ENCODE measurements around the gene CNNM2. TPM values are rescaled to one million over a fixed set of nuclear protein-coding genes. Genes with fewer than 3 reads are reported as not detected.

The CNNM2 gene
- polyA plus RNA-seq, 3 donors from 2014 or later: 5.3 to 6.5 (median 5.8) TPM

DNA sequence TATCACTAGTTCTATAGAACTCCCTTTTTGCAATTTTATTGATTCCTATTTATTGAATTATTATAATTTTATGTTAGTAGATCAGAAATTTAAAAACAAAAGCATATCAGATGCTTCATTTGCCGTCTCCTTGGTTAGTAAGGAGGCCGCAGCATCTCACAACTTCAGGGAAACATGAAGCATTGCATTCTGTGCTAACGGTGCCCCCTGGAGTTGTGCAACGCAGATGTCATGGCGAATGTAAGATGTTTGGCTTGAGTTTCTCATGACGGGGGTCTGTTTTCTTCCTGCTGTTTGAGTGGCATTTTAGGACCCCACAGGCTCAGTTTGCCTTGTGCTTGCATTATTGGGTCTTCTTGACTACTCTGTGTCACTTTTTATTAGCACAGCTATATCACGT, 124.8 kb downstream of the CNNM2 start:
- Mint-ChIP-seq H3K27ac (no peak overlapping the region), H3K36me3 (peaks cover 0 to 3% (median 0%) of the 10 kb centered on the region in 3 donors), H3K4me1 (peaks cover 0 to 1% of the 10 kb centered on the region in 2 donors), H3K4me3 (no peak overlapping the region), H3K9me3 (no peaks in the 10 kb centered on the region), H3K27me3 (ENCODE audit: low read depth in 3 of 3) (no peaks in the 10 kb centered on the region)
- DNase-seq: no peak

DNA sequence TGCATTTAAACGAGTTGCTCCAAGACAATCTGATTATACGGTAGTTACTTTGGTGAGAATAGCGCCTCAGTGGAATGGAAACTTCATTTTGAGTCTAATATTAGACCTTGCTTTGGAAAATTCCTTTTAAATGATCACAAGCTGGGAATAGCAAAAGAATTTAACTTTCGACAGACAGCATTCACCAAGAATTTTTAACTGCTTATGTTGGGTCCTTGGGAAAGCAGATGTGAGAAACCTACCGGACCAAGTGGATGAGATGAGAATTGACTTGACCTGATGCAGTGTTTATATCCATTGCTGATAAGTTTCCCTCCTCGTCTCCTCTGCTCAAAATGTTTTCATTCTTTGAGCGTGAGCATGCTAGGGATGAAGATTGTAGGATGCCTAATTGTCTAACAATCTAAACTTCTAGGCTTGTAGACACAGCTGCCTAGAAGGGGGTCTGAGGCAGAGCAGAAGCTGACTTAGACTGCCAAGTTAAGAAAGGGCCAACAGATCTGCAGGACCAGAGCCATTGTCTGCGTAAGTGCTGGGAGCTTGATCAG, 126.9 kb downstream of the CNNM2 start:
- Mint-ChIP-seq H3K27ac (no peak overlapping the region), H3K4me3 (no peak overlapping the region), H3K4me1 (peaks cover 0 to 1% of the 10 kb centered on the region in 2 donors), H3K36me3 (no peaks in the 10 kb centered on the region), H3K27me3 (ENCODE audit: low read depth in 3 of 3) (no peaks in the 10 kb centered on the region), H3K9me3 (no peaks in the 10 kb centered on the region)
- DNase-seq: no peak

DNA sequence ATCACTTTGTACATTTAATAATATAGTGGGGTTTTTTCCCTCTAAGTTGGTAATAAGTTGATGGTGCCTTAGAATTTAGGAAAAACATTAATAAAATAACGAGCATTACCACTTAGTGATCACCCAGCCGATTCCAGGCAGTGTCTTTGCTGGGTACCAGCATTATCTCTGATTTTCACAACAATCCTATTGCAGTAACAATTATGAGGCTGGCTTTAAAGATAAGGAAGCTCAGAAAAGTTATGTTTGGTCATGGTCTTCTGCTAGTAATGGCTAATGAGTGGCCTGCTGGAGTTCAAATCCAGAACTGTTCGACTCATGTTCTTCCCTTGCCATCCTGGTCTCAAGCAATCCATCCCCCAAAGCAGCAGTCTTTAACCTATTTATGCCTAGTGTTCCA, 127.9 kb downstream of the CNNM2 start:
- no peaks in the 10 kb centered on the region for H3K4me1 Mint-ChIP-seq
- no peaks in the 10 kb centered on the region for H3K9me3 Mint-ChIP-seq
- H3K27ac Mint-ChIP-seq: no peak overlapping the region
- no peak overlapping the region for H3K4me3 Mint-ChIP-seq
- no peaks in the 10 kb centered on the region for H3K27me3 Mint-ChIP-seq (ENCODE audit: low read depth in 3 of 3)
- no peak for DNase-seq
- no peaks in the 10 kb centered on the region for H3K36me3 Mint-ChIP-seq

DNA sequence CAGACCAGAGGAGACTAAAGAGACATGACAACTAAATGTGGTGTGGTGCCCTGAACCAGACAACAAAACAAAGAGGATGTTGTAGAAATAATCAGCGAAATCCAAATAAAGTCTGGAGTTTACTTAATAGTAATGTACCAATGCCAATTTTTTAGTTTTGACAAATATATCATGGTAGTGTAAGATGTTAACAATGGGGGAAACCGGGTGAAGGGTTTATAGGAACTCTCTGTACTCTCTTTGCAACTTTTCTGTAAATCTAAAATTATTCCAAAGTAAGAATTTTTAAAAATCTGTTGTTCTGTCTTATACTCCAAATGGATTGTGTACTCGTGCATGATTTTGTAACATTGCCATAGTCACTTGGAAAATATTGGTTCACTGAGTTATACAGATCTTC, 129.3 kb downstream of the CNNM2 start:
- no peak overlapping the region for H3K4me3 Mint-ChIP-seq
- H3K4me1 Mint-ChIP-seq: no peaks in the 10 kb centered on the region
- H3K27ac Mint-ChIP-seq: no peak overlapping the region
- DNase-seq: no peak
- no peaks in the 10 kb centered on the region for H3K36me3 Mint-ChIP-seq
- H3K27me3 Mint-ChIP-seq (ENCODE audit: low read depth in 3 of 3): no peaks in the 10 kb centered on the region
- no peaks in the 10 kb centered on the region for H3K9me3 Mint-ChIP-seq

DNA sequence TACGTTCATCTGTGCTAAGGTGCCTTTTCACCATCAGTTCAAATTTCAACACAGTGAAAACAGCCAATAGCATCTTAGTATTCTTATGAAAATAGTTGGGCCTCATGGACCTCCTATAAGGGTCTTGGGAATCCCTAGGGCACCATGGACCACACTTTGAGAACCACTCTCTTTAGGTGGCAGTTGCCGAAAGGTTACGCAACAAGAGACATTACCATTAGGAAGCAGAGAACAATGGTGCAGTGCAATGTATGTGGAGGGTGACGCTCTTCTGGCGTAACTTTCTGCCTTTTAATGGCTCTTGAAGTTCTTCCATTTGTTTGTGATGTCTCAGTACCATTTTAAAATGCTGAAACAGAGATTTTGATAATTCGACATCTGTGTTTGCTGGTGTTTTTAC, 131.1 kb downstream of the CNNM2 start:
- Mint-ChIP-seq H3K4me3 (no peak overlapping the region), H3K36me3 (no peaks in the 10 kb centered on the region), H3K27me3 (ENCODE audit: low read depth in 3 of 3) (peaks cover 0 to 4% (median under 1%) of the 10 kb centered on the region in 3 donors), H3K27ac (no peak overlapping the region), H3K9me3 (no peaks in the 10 kb centered on the region), H3K4me1 (peaks cover 17% of the 10 kb centered on the region in 2 donors)
- no peak for DNase-seq

DNA sequence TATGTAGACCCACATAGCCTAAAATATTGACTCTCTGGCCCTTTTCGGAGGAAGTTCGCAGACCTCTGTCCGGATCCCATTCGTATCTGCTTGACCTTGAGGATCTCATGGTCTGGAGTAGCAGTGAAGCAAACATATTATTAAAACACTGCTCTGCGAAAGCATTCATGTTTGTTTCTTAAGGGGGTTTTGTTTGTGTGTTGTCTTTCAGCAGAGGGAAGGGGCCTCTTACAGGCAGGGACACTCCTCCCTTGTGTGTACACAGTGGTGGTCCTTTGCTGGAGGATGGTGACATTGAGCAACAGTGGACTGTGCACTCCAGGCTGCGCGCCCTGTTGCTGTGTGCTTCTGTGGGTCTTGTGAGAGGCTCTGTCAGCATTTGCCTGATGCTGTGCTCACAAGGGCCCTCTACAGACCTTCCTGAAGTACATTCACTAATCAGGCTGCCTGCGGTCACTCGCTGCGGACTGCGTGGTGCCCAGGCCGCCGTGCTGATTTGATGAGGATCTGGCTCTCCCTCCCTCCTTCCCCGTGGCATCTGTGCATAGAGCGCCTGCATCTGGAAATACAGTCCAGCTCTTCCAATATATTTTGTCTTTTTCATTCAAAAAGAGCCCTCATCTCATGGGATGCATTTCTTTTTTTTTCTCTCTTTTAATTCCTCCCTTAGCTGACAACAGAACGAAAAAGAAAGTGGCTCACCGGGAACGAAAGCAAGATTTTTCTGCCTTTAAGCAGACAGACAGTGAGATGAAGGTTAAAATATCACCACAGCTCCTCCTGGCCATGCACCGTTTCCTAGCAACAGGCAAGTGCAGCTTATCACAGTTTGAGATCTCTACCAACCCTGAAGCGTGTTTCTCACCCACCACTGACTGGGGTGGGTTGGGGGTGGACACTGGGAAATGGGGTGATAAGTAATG, 135.8 kb downstream of the CNNM2 start:
- Mint-ChIP-seq H3K9me3 (no peaks in the 10 kb centered on the region), H3K4me1 (peaks cover 27 to 29% of the 10 kb centered on the region in 2 donors), H3K27me3 (ENCODE audit: low read depth in 3 of 3) (peaks cover 0 to 5% (median 3%) of the 10 kb centered on the region in 3 donors), H3K4me3 (peak overlapping the region; percentile 87 to 97 (median 92)), H3K36me3 (peaks cover 0 to 6% (median 5%) of the 10 kb centered on the region in 3 donors), H3K27ac (peak overlapping the region; percentile 88 to 96 (median 94))
- DNase-seq: peak; percentile 83 to 88 (median 83)

DNA sequence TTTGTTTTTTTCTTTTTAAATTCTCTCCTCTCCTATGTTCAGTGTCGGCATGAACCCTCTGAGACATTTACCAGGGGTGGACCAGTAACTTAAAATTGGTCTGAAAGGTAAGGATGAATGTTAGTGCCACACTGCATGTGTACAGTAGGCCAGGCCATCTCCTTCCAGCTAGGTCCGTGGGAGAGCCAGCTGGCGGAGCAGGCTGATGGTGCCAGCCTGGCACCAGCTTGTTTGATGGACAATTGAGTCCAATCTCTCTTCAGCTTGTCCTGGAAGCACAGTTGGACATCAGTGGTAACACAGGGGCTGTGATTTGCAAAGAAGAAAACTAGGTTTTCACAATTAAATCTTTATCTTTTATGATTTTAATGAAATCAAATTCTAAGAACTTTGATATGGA, 136.5 kb downstream of the CNNM2 start:
- DNase-seq: no peak
- no peaks in the 10 kb centered on the region for H3K9me3 Mint-ChIP-seq
- H3K36me3 Mint-ChIP-seq: peaks cover 0 to 6% (median 5%) of the 10 kb centered on the region in 3 donors
- H3K4me1 Mint-ChIP-seq: peaks cover 27 to 29% of the 10 kb centered on the region in 2 donors
- peak overlapping the region; percentile 87 to 97 (median 92) for H3K4me3 Mint-ChIP-seq
- H3K27ac Mint-ChIP-seq: peak overlapping the region; percentile 88 to 96 (median 94)
- peaks cover 0 to 5% (median 3%) of the 10 kb centered on the region in 3 donors for H3K27me3 Mint-ChIP-seq (ENCODE audit: low read depth in 3 of 3)

DNA sequence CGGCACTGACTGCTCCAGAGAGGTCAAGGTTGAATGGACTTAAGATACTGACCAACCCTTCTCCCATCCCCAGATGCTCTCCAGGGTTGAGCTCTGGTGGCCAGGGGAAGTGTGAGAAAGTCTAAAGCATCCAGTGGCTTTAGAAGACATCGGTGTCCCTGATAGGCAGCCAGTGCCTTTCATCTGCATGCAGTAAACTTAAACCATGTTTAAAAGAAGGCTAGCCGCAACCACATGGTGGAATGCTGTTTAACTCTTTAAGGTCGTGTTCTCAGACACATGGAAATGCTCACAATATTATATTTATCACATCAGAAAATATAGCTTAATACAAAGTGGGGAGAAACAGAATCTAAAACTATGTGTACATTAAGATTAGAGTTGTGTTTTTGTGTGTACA, 137.0 kb downstream of the CNNM2 start:
- Mint-ChIP-seq H3K4me3 (peak overlapping the region in 4 of 5 donors; percentile 87 to 97 (median 90)), H3K27me3 (ENCODE audit: low read depth in 3 of 3) (peaks cover 0 to 5% (median 3%) of the 10 kb centered on the region in 3 donors), H3K27ac (peak overlapping the region; percentile 88 to 96 (median 94)), H3K4me1 (peaks cover 27 to 29% of the 10 kb centered on the region in 2 donors), H3K36me3 (peaks cover 0 to 6% (median 5%) of the 10 kb centered on the region in 3 donors), H3K9me3 (no peaks in the 10 kb centered on the region)
- no peak for DNase-seq

DNA sequence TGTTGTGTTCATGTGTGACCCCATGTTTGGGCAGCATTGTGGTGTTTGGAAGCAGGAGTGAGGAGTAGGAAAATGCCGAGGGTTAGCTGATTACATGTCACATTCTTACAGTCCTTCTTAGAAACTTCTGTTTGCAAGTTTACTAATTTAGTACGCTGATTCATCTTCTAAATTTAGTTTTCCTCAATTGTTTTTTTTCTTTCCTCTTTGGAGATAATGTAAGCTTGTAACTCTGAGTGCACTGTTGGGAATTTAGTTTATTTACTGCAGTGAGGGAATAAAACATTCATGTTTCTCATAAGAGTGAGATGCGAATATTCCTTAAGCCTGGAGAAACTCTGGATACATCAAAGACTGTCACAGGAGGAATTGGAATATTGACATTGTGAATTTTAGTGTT, 139.9 kb downstream of the CNNM2 start:
- H3K4me1 Mint-ChIP-seq: peaks cover 22 to 24% of the 10 kb centered on the region in 2 donors

DNA sequence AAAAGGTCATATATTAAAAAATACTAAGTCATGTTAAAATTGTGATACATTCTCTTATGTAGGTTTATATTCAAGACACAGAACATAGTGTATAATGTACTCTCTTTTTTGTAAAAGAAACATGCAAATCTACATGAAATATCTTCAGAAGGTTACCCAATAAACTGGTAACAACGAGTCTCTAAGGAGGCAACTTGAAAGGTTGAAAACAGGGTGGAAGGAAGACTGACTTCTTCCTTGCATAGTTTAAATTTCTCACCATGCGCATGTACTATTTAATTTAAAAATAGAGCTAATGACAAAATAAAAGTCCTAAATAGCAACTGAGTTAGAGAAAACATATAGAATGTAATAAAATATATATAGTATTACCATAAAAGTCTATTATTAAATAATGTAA, 142.5 kb downstream of the CNNM2 start:
- H3K36me3 Mint-ChIP-seq: peaks cover 0 to 6% (median 5%) of the 10 kb centered on the region in 3 donors
- H3K27ac Mint-ChIP-seq: no peak overlapping the region
- DNase-seq: no peak
- H3K4me1 Mint-ChIP-seq: no peaks in the 10 kb centered on the region
- H3K27me3 Mint-ChIP-seq (ENCODE audit: low read depth in 3 of 3): peaks cover 0 to 2% (median 1%) of the 10 kb centered on the region in 3 donors
- no peak overlapping the region for H3K4me3 Mint-ChIP-seq
- H3K9me3 Mint-ChIP-seq: no peaks in the 10 kb centered on the region

More for the DNA sequence above, 139.9 kb downstream of the CNNM2 start:
- Mint-ChIP-seq H3K27me3 (ENCODE audit: low read depth in 3 of 3) (peaks cover 0 to 8% (median 3%) of the 10 kb centered on the region in 3 donors), H3K4me3 (no peak overlapping the region), H3K27ac (peak overlapping the region in 1 of 6 donors; percentile 28), H3K9me3 (no peaks in the 10 kb centered on the region), H3K36me3 (peaks cover 0 to 6% (median 5%) of the 10 kb centered on the region in 3 donors)
- no peak for DNase-seq

DNA sequence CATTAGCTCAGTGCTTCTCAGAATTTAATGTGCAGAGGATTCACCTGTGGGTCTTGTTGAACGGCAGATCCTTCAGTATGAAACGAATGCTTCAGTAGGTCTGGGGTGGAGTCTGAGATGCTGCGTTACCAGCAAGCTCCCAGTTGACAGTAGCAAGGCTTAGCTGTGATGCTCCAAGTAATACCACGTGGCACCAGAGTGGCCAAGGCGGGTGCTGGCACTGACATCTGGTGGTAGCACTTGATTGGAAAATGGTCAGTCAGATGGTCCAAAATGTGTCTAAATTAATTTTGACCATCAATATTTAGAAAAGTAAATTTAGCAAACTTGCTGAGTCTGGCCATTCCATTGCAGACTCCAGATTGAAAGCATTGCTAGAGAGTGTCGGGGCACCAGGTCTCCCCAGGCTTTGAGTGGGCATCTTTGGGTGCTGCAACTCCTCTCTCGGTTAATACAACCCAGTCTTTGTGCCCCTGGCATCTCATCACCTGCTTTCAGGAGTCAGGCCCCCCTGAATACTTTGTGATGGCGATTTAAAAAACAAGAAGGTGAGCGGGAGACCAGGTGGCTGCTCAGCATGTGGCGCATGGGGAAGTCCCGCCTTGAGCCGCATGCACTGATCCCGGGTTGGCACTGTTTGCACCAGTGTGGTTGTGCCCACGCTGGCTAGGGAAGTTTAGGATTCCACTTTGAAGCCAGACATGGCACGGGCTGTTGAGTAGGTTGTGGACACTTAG, 144.9 kb downstream of the CNNM2 start:
- Mint-ChIP-seq H3K27ac (no peak overlapping the region), H3K4me1 (no peaks in the 10 kb centered on the region), H3K36me3 (peaks cover 0 to 9% (median 3%) of the 10 kb centered on the region in 3 donors), H3K4me3 (no peak overlapping the region), H3K27me3 (ENCODE audit: low read depth in 3 of 3) (peaks cover 0 to 5% (median 2%) of the 10 kb centered on the region in 3 donors), H3K9me3 (no peaks in the 10 kb centered on the region)
- no peak for DNase-seq

DNA sequence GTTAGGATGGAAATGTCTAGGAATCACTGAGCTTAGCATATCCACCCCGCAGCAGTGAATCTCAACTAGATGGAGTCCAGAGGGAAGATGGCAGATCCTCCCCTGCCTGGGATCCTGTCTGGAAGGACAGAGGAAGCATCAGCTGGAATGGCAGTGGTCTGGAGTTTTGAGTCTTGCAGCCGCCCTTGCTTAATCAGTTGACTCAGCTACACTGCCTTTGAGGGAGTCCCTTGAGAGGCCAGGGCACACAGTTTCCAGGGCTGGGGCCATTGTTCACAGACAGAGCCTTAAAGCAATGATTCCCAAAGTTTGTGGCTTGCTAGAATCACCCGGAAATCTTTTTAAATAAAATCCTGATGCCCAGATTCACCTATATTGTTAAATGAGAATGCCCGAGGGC, 146.9 kb downstream of the CNNM2 start:
- Mint-ChIP-seq H3K4me3 (no peak overlapping the region), H3K27me3 (ENCODE audit: low read depth in 3 of 3) (peaks cover 0 to 10% (median 2%) of the 10 kb centered on the region in 3 donors), H3K4me1 (peaks cover 11 to 12% of the 10 kb centered on the region in 2 donors), H3K36me3 (peaks cover 0 to 7% (median 3%) of the 10 kb centered on the region in 3 donors), H3K9me3 (no peaks in the 10 kb centered on the region), H3K27ac (no peak overlapping the region)
- DNase-seq: no peak

DNA sequence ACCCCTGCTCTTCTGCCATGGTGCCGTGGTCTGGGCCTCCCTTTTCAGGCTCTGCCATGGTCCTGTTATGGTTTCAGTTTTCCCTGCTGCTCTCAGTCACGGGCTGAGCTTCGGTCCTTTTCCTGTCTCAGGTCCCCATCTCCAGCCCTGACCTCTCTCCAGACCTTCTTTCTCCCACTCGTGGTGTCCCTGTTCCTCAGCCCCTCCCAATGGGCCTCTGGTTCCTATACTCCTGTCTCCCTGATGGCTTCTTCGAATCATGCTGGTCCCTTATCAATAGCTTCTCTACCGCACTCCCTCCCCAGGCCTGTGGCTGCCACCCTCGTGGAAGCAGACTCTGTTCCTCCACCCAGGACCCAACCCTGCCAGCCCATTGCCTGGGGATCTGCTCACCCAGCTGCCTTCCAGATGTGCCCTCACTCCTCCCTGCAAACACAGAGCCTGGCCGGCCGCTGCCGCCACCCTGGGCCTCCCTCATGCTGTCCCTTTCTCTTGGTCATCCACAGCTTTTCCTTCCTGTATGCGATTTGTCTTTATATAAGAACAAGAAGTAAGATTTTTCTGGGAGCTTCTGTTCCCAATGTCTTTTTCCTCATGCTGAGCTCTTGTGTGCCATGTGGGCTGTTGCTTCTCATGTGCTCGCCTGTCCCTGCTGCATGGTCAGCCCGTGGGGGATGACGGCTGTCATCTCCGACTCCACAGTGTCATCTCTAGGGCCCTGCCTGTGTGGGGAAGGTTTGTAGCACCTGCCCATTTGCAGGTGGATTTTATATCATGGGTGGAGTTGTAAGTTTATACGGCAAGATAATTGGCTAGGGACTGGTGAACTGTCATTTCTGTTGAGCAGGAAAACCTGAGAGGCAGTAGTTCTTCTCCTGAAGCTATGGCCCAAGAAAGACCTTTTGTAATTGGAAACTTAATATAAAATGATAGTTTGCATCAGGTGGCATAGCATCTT, 148.3 kb downstream of the CNNM2 start:
- H3K9me3 Mint-ChIP-seq: no peaks in the 10 kb centered on the region
- no peak for DNase-seq
- peaks cover 0 to 10% (median 2%) of the 10 kb centered on the region in 3 donors for H3K27me3 Mint-ChIP-seq (ENCODE audit: low read depth in 3 of 3)
- H3K36me3 Mint-ChIP-seq: peaks cover 0 to 7% (median 3%) of the 10 kb centered on the region in 3 donors
- H3K27ac Mint-ChIP-seq: no peak overlapping the region
- H3K4me1 Mint-ChIP-seq: peaks cover 25 to 26% of the 10 kb centered on the region in 2 donors
- H3K4me3 Mint-ChIP-seq: no peak overlapping the region
